HCT116 (cell line): ENCODE measurements around the gene MROH8. TPM values are rescaled to one million over a fixed set of nuclear protein-coding genes. Genes with fewer than 3 reads are reported as not detected.

Source experiments
- ATAC-seq: fragments of 200-7000 bp; cut with Tn5 transposase; 2 replicates; pipeline ENCODE4 v1.9.1; 2020; ENCODE audit warnings: mild to moderate bottlenecking, moderate library complexity
- BruUV-seq: library from RNA; stranded (reverse); fragments of 400-500 nt; replicated peaks from 2 replicates; lab custom pipeline; 2021; lab: Mats Ljungman, UMichigan
- CTCF ChIA-PET: fragments of 300-600 bp; sonication (Branson Sonifier 250); formaldehyde crosslinking; loops from one replicate; lab custom pipeline; 2021; ENCODE audit warnings: antibody characterized with exemption; lab: Charles Lee
- POLR2A ChIA-PET: fragments of 300-600, 350-600 bp; sonication (Branson Sonifier 250); formaldehyde crosslinking; loops from one replicate; lab custom pipeline; 2021; ENCODE audit warnings: antibody characterized with exemption; lab: Charles Lee
- RAD21 ChIA-PET, 2 experiments: fragments of 300-600 bp; sonication (Branson Sonifier 250); formaldehyde crosslinking; loops; one replicate each; lab custom pipeline; 2023; ENCODE audit warnings: low total read pairs in 2 of 2; ENCODE audit not compliant: uncharacterized antibody in 2 of 2, unreplicated experiment in 2 of 2, low non-redundant PET in 1 of 2; lab: Charles Lee
- DNase-seq: peaks from one replicate; pipeline ENCODE4 v3.0.0-alpha.2; 2010; ENCODE audit warnings: low read depth, low spot score
- H2AFZ ChIP-seq: fragments of 200-600 bp; shearing (Covaris generic), sonication (generic); 2 replicates; pipeline ENCODE4 v1.6.1; 2017; ENCODE audit warnings: low read depth, mixed run types, mixed read lengths, antibody characterized with exemption, low read length; ENCODE audit not compliant: poor library complexity, severe bottlenecking
- H3K27ac ChIP-seq: 2 replicates; pipeline ENCODE4 v1.5.1; 2012; ENCODE audit warnings: low read depth, low read length
- H3K27me3 ChIP-seq: fragments of 200-600 bp; sonication (generic); 2 replicates; pipeline ENCODE4 v1.6.1; 2016; ENCODE audit warnings: mixed run types, low read length, mixed read lengths; ENCODE audit not compliant: insufficient read depth
- H3K36me3 ChIP-seq, 2 experiments: fragments of 200-500 bp in 1 of 2; fragments of 200-600 bp in 1 of 2; sonication (Bioruptor generic) in 1 of 2; sonication (generic) in 1 of 2; 2 replicates each; pipeline versions ENCODE4 v1.5.1 to v1.6.1; 2014 to 2016; ENCODE audit warnings: low read length in 2 of 2, inconsistent platforms in 1 of 2, mixed read lengths in 1 of 2, mixed run types in 1 of 2; ENCODE audit not compliant: insufficient read depth in 2 of 2, control insufficient read depth in 1 of 2
- H3K4me1 ChIP-seq, 2 experiments: fragments of 200-600 bp in 1 of 2; sonication (generic) in 1 of 2; 2 replicates each; pipeline versions ENCODE4 v1.5.1 to v1.6.1; 2012 to 2017; ENCODE audit warnings: low read length in 2 of 2, inconsistent platforms in 1 of 2, mild to moderate bottlenecking in 1 of 2, mixed read lengths in 1 of 2, mixed run types in 1 of 2, moderate library complexity in 1 of 2; ENCODE audit not compliant: insufficient read depth in 2 of 2, control insufficient read depth in 1 of 2
- H3K4me2 ChIP-seq: fragments of 200-600 bp; sonication (generic); 2 replicates; pipeline ENCODE4 v1.6.1; 2017; ENCODE audit warnings: mixed run types, low read length, mixed read lengths
- H3K4me3 ChIP-seq, 2 experiments: fragments of 200-600 bp in 1 of 2; sonication (generic) in 1 of 2; replicated peaks in 1 of 2; 2 replicates each; pipeline ENCODE4 v1.5.1; 2011 to 2016; ENCODE audit warnings: low read length in 2 of 2, control low read depth in 1 of 2, low read depth in 1 of 2, mild to moderate bottlenecking in 1 of 2, mixed read lengths in 1 of 2, mixed run types in 1 of 2
- H3K79me2 ChIP-seq: fragments of 200-600 bp; sonication (generic); 2 replicates; pipeline ENCODE4 v1.6.1; 2017; ENCODE audit warnings: mild to moderate bottlenecking, mixed run types, low read length, moderate library complexity, mixed read lengths; ENCODE audit not compliant: insufficient read depth
- H3K9ac ChIP-seq: fragments of 200-600 bp; sonication (generic); 2 replicates; pipeline ENCODE4 v1.6.1; 2016; ENCODE audit warnings: low read length, mixed read lengths
- H3K9me2 ChIP-seq: fragments of 200-600 bp; sonication (generic), shearing (Covaris generic); 2 replicates; pipeline ENCODE4 v1.6.1; 2017; ENCODE audit warnings: mixed run types, mild to moderate bottlenecking, moderate library complexity; ENCODE audit not compliant: insufficient read depth
- H3K9me3 ChIP-seq, 2 experiments: fragments of 200-500 bp in 1 of 2; fragments of 200-600 bp in 1 of 2; sonication (Bioruptor generic) in 1 of 2; sonication (generic) in 1 of 2; 2 replicates each; pipeline ENCODE4 v1.6.1; 2014 to 2017; ENCODE audit warnings: low read length in 2 of 2, mixed read lengths in 2 of 2, inconsistent platforms in 1 of 2, low read depth in 1 of 2, mild to moderate bottlenecking in 1 of 2, mixed run types in 1 of 2, moderate library complexity in 1 of 2; ENCODE audit not compliant: control insufficient read depth in 1 of 2, insufficient read depth in 1 of 2
- H4K20me1 ChIP-seq: fragments of 200-600 bp; sonication (generic), shearing (Covaris generic); 2 replicates; pipeline ENCODE4 v1.6.1; 2017; ENCODE audit warnings: mixed run types, mild to moderate bottlenecking, moderate library complexity; ENCODE audit not compliant: insufficient read depth
- CBX3 ChIP-seq: IDR thresholded peaks from 2 replicates; pipeline ENCODE4 v1.6.1; 2012; ENCODE audit warnings: low read depth
- CTCF ChIP-seq, 3 experiments: fragments of 200-600 bp in 1 of 3; sonication (generic) in 1 of 3; IDR thresholded peaks in 2 of 3; conservative IDR thresholded peaks in 1 of 3; 2 replicates each; pipeline ENCODE4 v1.5.1; 2012 to 2017; ENCODE audit warnings: low read depth in 2 of 3, low read length in 2 of 3, antibody characterized with exemption in 1 of 3, borderline replicate concordance in 1 of 3, control low read depth in 1 of 3, mild to moderate bottlenecking in 1 of 3, mixed read lengths in 1 of 3, mixed run types in 1 of 3, moderate library complexity in 1 of 3; ENCODE audit not compliant: insufficient read depth in 1 of 3
- EZH2 ChIP-seq: fragments of 200-600 bp; sonication (generic); IDR thresholded peaks from 2 replicates; pipeline ENCODE4 v1.6.1; 2017; ENCODE audit warnings: antibody characterized with exemption, mixed run types
- POLR2A ChIP-seq: IDR thresholded peaks from 2 replicates; pipeline ENCODE4 v1.7.0; 2011; ENCODE audit warnings: borderline replicate concordance; ENCODE audit not compliant: insufficient read depth, insufficient read length; ENCODE audit errors: extremely low read depth
- RAD21 ChIP-seq: IDR thresholded peaks from 2 replicates; pipeline ENCODE4 v1.6.1; 2012; ENCODE audit warnings: low read depth, mild to moderate bottlenecking
- REST ChIP-seq: IDR thresholded peaks from 2 replicates; pipeline ENCODE4 v1.6.1; 2012; ENCODE audit warnings: low read depth
- SRF ChIP-seq: IDR thresholded peaks from 2 replicates; pipeline ENCODE4 v1.6.1; 2012; ENCODE audit warnings: low read depth
- TCF7L2 ChIP-seq: IDR thresholded peaks from 2 replicates; pipeline ENCODE4 v1.7.0; 2011; ENCODE audit warnings: borderline replicate concordance, inconsistent platforms; ENCODE audit not compliant: insufficient read depth, insufficient read length; ENCODE audit errors: extremely low read depth
- YY1 ChIP-seq: IDR thresholded peaks from 2 replicates; pipeline ENCODE4 v1.6.1; 2011; ENCODE audit warnings: low read length, low read depth, moderate library complexity, mild to moderate bottlenecking; ENCODE audit not compliant: insufficient replicate concordance; ENCODE audit errors: extremely low read depth
- ZBTB33 ChIP-seq: IDR thresholded peaks from 2 replicates; pipeline ENCODE4 v1.6.1; 2011; ENCODE audit warnings: mild to moderate bottlenecking, low read length, moderate library complexity; ENCODE audit not compliant: insufficient replicate concordance; ENCODE audit errors: extremely low read depth
- ZNF274 ChIP-seq: fragments of 200-500 bp; sonication (Bioruptor generic); IDR thresholded peaks from 2 replicates; pipeline ENCODE4 v1.6.1; 2014; ENCODE audit warnings: mild to moderate bottlenecking, low read depth, low read length, inconsistent platforms
- intact Hi-C: fragments of 100-400 bp; cut with micrococcal nuclease; formaldehyde crosslinking; loops from 2 replicates; pipeline ENCODE4 v1.10.0; 2022
- total RNA-seq: library from RNA; stranded (reverse); gene quantifications from one replicate; pipeline ENCODE4 v1.2.1, GENCODE V29; 2021; ENCODE audit not compliant: unreplicated experiment

Gene MROH8
- total RNA-seq, 1 experiment from 2014 or later, result 0.79 TPM

GRCh38 chr20:37178839-37179682, at the start of gene MROH8, which contains the start of gene RPN2 (continued):
- TF ChIP-seq ZBTB33 (no peak), EZH2 (no peak), CTCF (IDR thresholded peaks at IDR 0.05 in 2 of 3, conservative IDR thresholded peaks at IDR 0.05 in 1 of 3; ENCODE audit: borderline replicate concordance in 1 of 3, insufficient read depth in 1 of 3, low read depth in 2 of 3, low read length in 2 of 3) (no peak)

GRCh38 chr20:37228656-37229055, 49.3 kb upstream of the MROH8 start:
- no TSS peak for BruUV-seq
- H3K9me2 ChIP-seq, result no peaks in the 10 kb centered on the region
- H4K20me1 ChIP-seq, result no peaks in the 10 kb centered on the region
- H3K9me3 ChIP-seq, result no peaks in the 10 kb centered on the region
- DNase-seq, result no peak
- H3K4me2 ChIP-seq, result no peak overlapping the region
- H2AFZ ChIP-seq, result no peak overlapping the region
- intact Hi-C loops, result no loop called here
- ATAC-seq, result no peak
- H3K27ac ChIP-seq, result no peak overlapping the region
- H3K27me3 ChIP-seq, result no peaks in the 10 kb centered on the region
- no peaks in the 10 kb centered on the region for H3K4me1 ChIP-seq
- H3K36me3 ChIP-seq, result peaks cover 72 to 83% of the 10 kb centered on the region in 2 experiments
- ChIA-PET POLR2A (no interaction called here), RAD21 (no interaction called here), CTCF (no interaction called here)
- no peaks in the 10 kb centered on the region for H3K79me2 ChIP-seq
- no peak overlapping the region for H3K9ac ChIP-seq
- no peak overlapping the region for H3K4me3 ChIP-seq
- TF ChIP-seq CTCF (IDR thresholded peaks at IDR 0.05 in 2 of 3, conservative IDR thresholded peaks at IDR 0.05 in 1 of 3; ENCODE audit: borderline replicate concordance in 1 of 3, insufficient read depth in 1 of 3, low read depth in 2 of 3, low read length in 2 of 3) (no peak), RAD21 (no peak), ZNF274 (no peak), CBX3 (no peak), SRF (no peak), EZH2 (no peak), REST (no peak), POLR2A (no peak), TCF7L2 (no peak), YY1 (no peak)
